Measurements from ENCODE around the gene RFX5. TPM values are rescaled to one million over a fixed set of nuclear protein-coding genes. Genes with fewer than 3 reads are reported as not detected.
A peak's percentile ranks its signal among the peaks of the same experiment; 100 is the strongest.

Gene RFX5
- total RNA-seq, 4 donors from 2014 or later: 32.6 to 66.1 (median 44.5) TPM

DNA sequence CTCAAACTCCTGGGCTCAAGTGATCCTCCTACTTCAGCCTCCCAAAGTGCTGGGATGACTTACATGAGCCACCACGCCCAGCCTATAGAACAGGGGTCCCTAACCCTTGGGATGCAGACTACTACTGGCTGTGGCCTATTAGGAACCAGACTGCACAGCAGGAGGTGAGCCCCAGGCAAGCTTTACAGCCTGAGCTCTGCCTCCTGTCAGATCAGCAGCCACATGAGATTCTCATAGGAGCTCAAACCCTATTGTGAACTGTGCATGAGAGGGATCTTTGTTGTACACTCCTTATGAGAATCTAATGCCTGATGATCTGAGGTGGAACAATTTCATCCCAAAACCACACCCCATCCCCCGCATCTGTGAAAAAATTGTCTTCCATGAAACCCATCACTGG is 39.0 kb upstream of the RFX5 start:
- no peaks in the 10 kb centered on the region for H3K27me3 ChIP-seq
- WGBS, 2 donors (ENCODE audit: low coverage in 1 of 2): 90 to 100% methylated on average over 1 of the region's 2 CpGs
- H3K27ac ChIP-seq: no peak overlapping the region
- H3K4me3 ChIP-seq: no peak overlapping the region
- no peaks in the 10 kb centered on the region for H3K9me3 ChIP-seq
- TF ChIP-seq POLR2A (IDR thresholded peaks at IDR 0.05): no peak
- TF ChIP-seq POLR2AphosphoS5 (IDR thresholded peaks at IDR 0.05): no peak
- no peak for TF ChIP-seq EP300 (IDR thresholded peaks at IDR 0.05)
- TF ChIP-seq, protein P1, sequence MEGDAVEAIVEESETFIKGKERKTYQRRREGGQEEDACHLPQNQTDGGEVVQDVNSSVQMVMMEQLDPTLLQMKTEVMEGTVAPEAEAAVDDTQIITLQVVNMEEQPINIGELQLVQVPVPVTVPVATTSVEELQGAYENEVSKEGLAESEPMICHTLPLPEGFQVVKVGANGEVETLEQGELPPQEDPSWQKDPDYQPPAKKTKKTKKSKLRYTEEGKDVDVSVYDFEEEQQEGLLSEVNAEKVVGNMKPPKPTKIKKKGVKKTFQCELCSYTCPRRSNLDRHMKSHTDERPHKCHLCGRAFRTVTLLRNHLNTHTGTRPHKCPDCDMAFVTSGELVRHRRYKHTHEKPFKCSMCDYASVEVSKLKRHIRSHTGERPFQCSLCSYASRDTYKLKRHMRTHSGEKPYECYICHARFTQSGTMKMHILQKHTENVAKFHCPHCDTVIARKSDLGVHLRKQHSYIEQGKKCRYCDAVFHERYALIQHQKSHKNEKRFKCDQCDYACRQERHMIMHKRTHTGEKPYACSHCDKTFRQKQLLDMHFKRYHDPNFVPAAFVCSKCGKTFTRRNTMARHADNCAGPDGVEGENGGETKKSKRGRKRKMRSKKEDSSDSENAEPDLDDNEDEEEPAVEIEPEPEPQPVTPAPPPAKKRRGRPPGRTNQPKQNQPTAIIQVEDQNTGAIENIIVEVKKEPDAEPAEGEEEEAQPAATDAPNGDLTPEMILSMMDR (IDR thresholded peaks at IDR 0.05): no peak
- no peak for ATAC-seq
- H3K4me1 ChIP-seq: no peaks in the 10 kb centered on the region
- H3K36me3 ChIP-seq: no peaks in the 10 kb centered on the region

GRCh38 chr1:151384584-151384983 is 37.5 kb upstream of the RFX5 start:
- H3K36me3 ChIP-seq: no peaks in the 10 kb centered on the region
- no peaks in the 10 kb centered on the region for H3K9me3 ChIP-seq
- no peak overlapping the region for H3K4me3 ChIP-seq
- no peak for ATAC-seq
- H3K27ac ChIP-seq: no peak overlapping the region
- 43 to 80% methylated on average over 1 to 2 of the region's 3 CpGs for WGBS, 2 donors (ENCODE audit: low coverage in 1 of 2)
- H3K27me3 ChIP-seq: no peaks in the 10 kb centered on the region
- no peaks in the 10 kb centered on the region for H3K4me1 ChIP-seq
- TF ChIP-seq POLR2A (IDR thresholded peaks at IDR 0.05) (no peak), POLR2AphosphoS5 (IDR thresholded peaks at IDR 0.05) (no peak), EP300 (IDR thresholded peaks at IDR 0.05) (no peak)
- TF ChIP-seq, protein P1 (IDR thresholded peaks at IDR 0.05): no peak

- TF ChIP-seq EP300 (IDR thresholded peaks at IDR 0.05) (no peak), POLR2A (IDR thresholded peaks at IDR 0.05) (no peak)
- Histone ChIP-seq H3K4me1 (peaks cover 0 to 13% (median 6%) of the 10 kb centered on the region in 3 donors), H3K27me3 (no peaks in the 10 kb centered on the region), H3K27ac (no peak overlapping the region), H3K4me3 (no peak overlapping the region), H3K36me3 (no peaks in the 10 kb centered on the region), H3K9me3 (no peaks in the 10 kb centered on the region)
- ATAC-seq: no peak
- 81 to 90% methylated on average over 2 to 3 of the region's 3 CpGs for WGBS, 2 donors (ENCODE audit: low coverage in 1 of 2)
Measured at GRCh38 chr1:151377150-151377884, 30.3 kb upstream of the RFX5 start.

DNA sequence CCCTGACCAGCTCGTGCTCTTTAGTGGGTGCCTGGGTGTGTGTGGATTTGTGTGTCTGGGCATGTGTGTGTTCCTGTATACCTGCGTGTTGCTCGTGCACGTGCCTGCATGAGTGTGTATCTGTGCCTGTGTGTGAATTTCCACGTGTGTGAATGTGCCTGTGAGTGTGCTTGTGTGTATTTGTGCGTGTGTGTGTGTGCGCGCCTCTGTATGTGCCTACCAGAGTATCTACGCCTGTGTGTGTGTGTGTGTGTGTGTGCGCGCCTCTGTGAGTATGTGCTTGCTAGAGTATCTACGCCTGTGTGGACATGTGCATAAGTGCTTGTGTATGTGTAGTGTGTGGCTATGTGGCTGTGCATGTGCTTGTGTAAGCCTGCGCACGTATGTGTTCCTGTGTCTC is 26.1 kb upstream of the RFX5 start:
- Histone ChIP-seq H3K9me3 (no peaks in the 10 kb centered on the region), H3K27me3 (no peaks in the 10 kb centered on the region), H3K27ac (peak overlapping the region in 3 of 4 donors; percentile 85 to 90 (median 87)), H3K36me3 (peaks cover 0 to 12% of the 10 kb centered on the region in 2 donors), H3K4me3 (no peak overlapping the region), H3K4me1 (peaks cover 3 to 54% (median 37%) of the 10 kb centered on the region in 3 donors)
- ATAC-seq: no peak
- TF ChIP-seq POLR2A (IDR thresholded peaks at IDR 0.05): no peak
- TF ChIP-seq, protein P1 (IDR thresholded peaks at IDR 0.05): no peak
- TF ChIP-seq EP300 (IDR thresholded peaks at IDR 0.05): no peak
- TF ChIP-seq POLR2AphosphoS5 (IDR thresholded peaks at IDR 0.05): no peak
- WGBS, 2 donors (ENCODE audit: low coverage in 1 of 2): 84% methylated on average over 9 of the region's 14 CpGs; no CpG with 5 or more reads in 1 of the 2 donors

GRCh38 chr1:151372058-151372934 is 25.2 kb upstream of the RFX5 start, which contains the start of gene SELENBP1:
SELENBP1 (minus strand) TSS chr1:151372705; CDS start chr1:151372641, 64 bp downstream.
- peaks cover 3 to 63% (median 43%) of the 10 kb centered on the region in 3 donors for H3K4me1 ChIP-seq
- peak within 1 kb of the TSS; percentile 38 to 59 for H3K4me3 ChIP-seq
- H3K27ac ChIP-seq: peak within 1 kb of the TSS; percentile 61 to 90 (median 86)
- WGBS, 2 donors (ENCODE audit: low coverage in 1 of 2): 0 to 6% methylated on average over 2 to 4 of the region's 11 CpGs
- H3K27me3 ChIP-seq: no peaks in the 10 kb centered on the region
- peak; percentile 80 for ATAC-seq
- TF ChIP-seq EP300 (IDR thresholded peaks at IDR 0.05): no peak
- TF ChIP-seq POLR2A (IDR thresholded peaks at IDR 0.05): peak; percentile 44 to 74
- peak; percentile 62 for TF ChIP-seq POLR2AphosphoS5 (IDR thresholded peaks at IDR 0.05)
- TF ChIP-seq, protein P1 (IDR thresholded peaks at IDR 0.05): no peak
- no peaks in the 10 kb centered on the region for H3K9me3 ChIP-seq
- peaks cover 0 to 21% of the 10 kb centered on the region in 2 donors for H3K36me3 ChIP-seq

Data from gastroesophageal sphincter (tissue), 4 donors.